ENCODE measurements around the gene DUT. TPM values are rescaled to one million over a fixed set of nuclear protein-coding genes. Genes with fewer than 3 reads are reported as not detected.

The DUT gene
- total RNA-seq, 4 donors from 2014 or later: 63.5 to 90.1 (median 75.7) TPM

- H3K4me1 ChIP-seq: peaks cover 0 to 16% (median 0%) of the 10 kb centered on the region in 3 donors
- no peak for TF ChIP-seq POLR2A (IDR thresholded peaks at IDR 0.05)
- no peak for TF ChIP-seq CTCF (IDR thresholded peaks at IDR 0.05)
- DNase-seq: no peak
- 49 to 52% methylated on average over 10 of the region's 10 CpGs for WGBS, 2 donors
- H3K36me3 ChIP-seq: no peaks in the 10 kb centered on the region
- H3K4me3 ChIP-seq: no peak overlapping the region
- no peaks in the 10 kb centered on the region for H3K9me3 ChIP-seq
- no peaks in the 10 kb centered on the region for H3K27me3 ChIP-seq
- intact Hi-C loops (cut with DNase I): no loop called here
- H3K27ac ChIP-seq: no peak overlapping the region
Observed at GRCh38 chr15:48373821-48374451, 42.7 kb downstream of the DUT start.

GRCh38 chr15:48374472-48374871 is 43.2 kb downstream of the DUT start:
- TF ChIP-seq POLR2A (IDR thresholded peaks at IDR 0.05): no peak
- TF ChIP-seq CTCF (IDR thresholded peaks at IDR 0.05): no peak
- Histone ChIP-seq H3K4me3 (no peak overlapping the region), H3K27ac (no peak overlapping the region), H3K9me3 (no peaks in the 10 kb centered on the region), H3K27me3 (no peaks in the 10 kb centered on the region), H3K4me1 (peaks cover 0 to 16% (median 0%) of the 10 kb centered on the region in 3 donors), H3K36me3 (no peaks in the 10 kb centered on the region)
- WGBS, 2 donors: 77 to 85% methylated on average over 3 of the region's 3 CpGs
- no peak for DNase-seq
- intact Hi-C loops (cut with DNase I): no loop called here

- Histone ChIP-seq H3K4me3 (no peak overlapping the region), H3K9me3 (no peaks in the 10 kb centered on the region), H3K27ac (no peak overlapping the region), H3K36me3 (no peaks in the 10 kb centered on the region), H3K4me1 (peaks cover 0 to 11% (median 0%) of the 10 kb centered on the region in 3 donors), H3K27me3 (no peaks in the 10 kb centered on the region)
- no peak for DNase-seq
- intact Hi-C loops (cut with DNase I): no loop called here
- no peak for TF ChIP-seq POLR2A (IDR thresholded peaks at IDR 0.05)
- no peak for TF ChIP-seq CTCF (IDR thresholded peaks at IDR 0.05)
- 96 to 100% methylated on average over 2 of the region's 2 CpGs for WGBS, 2 donors
Observed at GRCh38 chr15:48375767-48376166, 44.5 kb downstream of the DUT start.

GRCh38 chr15:48380198-48380597 is 49.0 kb downstream of the DUT start:
- H3K4me1 ChIP-seq: peaks cover 4 to 26% (median 15%) of the 10 kb centered on the region in 3 donors
- no peak for DNase-seq
- H3K27ac ChIP-seq: no peak overlapping the region
- H3K36me3 ChIP-seq: no peaks in the 10 kb centered on the region
- no peak overlapping the region for H3K4me3 ChIP-seq
- no peaks in the 10 kb centered on the region for H3K27me3 ChIP-seq
- TF ChIP-seq POLR2A (IDR thresholded peaks at IDR 0.05): no peak
- 76 to 84% methylated on average over 4 of the region's 4 CpGs for WGBS, 2 donors
- H3K9me3 ChIP-seq: no peaks in the 10 kb centered on the region
- intact Hi-C loops (cut with DNase I): no loop called here

GRCh38 chr15:48381861-48382260 is 50.6 kb downstream of the DUT start:
- Histone ChIP-seq H3K27me3 (no peaks in the 10 kb centered on the region), H3K4me1 (peaks cover 4 to 42% (median 27%) of the 10 kb centered on the region in 3 donors), H3K27ac (no peak overlapping the region), H3K36me3 (no peaks in the 10 kb centered on the region), H3K9me3 (no peaks in the 10 kb centered on the region), H3K4me3 (no peak overlapping the region)
- DNase-seq: no peak
- TF ChIP-seq CTCF (IDR thresholded peaks at IDR 0.05) (no peak), POLR2A (IDR thresholded peaks at IDR 0.05) (no peak)
- intact Hi-C loops (cut with DNase I): no loop called here
- WGBS, 2 donors: 64 to 75% methylated on average over 4 of the region's 4 CpGs

GRCh38 chr15:48383031-48383430 is 51.8 kb downstream of the DUT start:
- intact Hi-C loops (cut with DNase I): no loop called here

More at GRCh38 chr15:48383031-48383430, 51.8 kb downstream of the DUT start:
- no peaks in the 10 kb centered on the region for H3K36me3 ChIP-seq
- no peak for TF ChIP-seq POLR2A (IDR thresholded peaks at IDR 0.05)
- TF ChIP-seq CTCF (IDR thresholded peaks at IDR 0.05): no peak
- H3K27ac ChIP-seq: no peak overlapping the region
- DNase-seq: no peak
- H3K27me3 ChIP-seq: no peaks in the 10 kb centered on the region
- H3K9me3 ChIP-seq: no peaks in the 10 kb centered on the region
- no peak overlapping the region for H3K4me3 ChIP-seq
- WGBS, 2 donors: 34 to 67% methylated on average over 2 of the region's 2 CpGs
- H3K4me1 ChIP-seq: peaks cover 4 to 46% (median 29%) of the 10 kb centered on the region in 3 donors

Measured in esophagus squamous epithelium (tissue), 5 donors.